Right lobe of liver (tissue), 6 donors: ENCODE data around the gene CRYBG1. TPM values are rescaled to one million over a fixed set of nuclear protein-coding genes. Genes with fewer than 3 reads are reported as not detected.

Experiments used
- ATAC-seq, 4 donors: fragments of 200-7000 bp; cut with Tn5 transposase; one replicate each; pipeline ENCODE4 v1.9.1; 2020; ENCODE audit warnings: mild to moderate bottlenecking in 4 of 4, moderate library complexity in 4 of 4
- DNase-seq, 3 donors: peaks; one replicate each; pipeline ENCODE4 v3.0.0-alpha.2; 2020
- H3K27ac ChIP-seq, 3 donors: fragments of 200-600 bp; one replicate each; pipeline ENCODE4 v1.8.0; 2022
- H3K27me3 ChIP-seq, 2 donors: fragments of 200-600 bp; one replicate each; pipeline ENCODE4 v1.8.0; 2022
- H3K36me3 ChIP-seq, 4 donors: fragments of 200-600 bp; sonication (generic) in 1 of 4; one replicate each; pipeline versions ENCODE4 v1.5.1 to v1.8.0; 2017 to 2022; ENCODE audit warnings: control low read depth in 1 of 4
- H3K4me1 ChIP-seq, 4 donors: fragments of 200-600 bp; sonication (generic) in 1 of 4; one replicate each; pipeline versions ENCODE4 v1.5.1 to v1.8.0; 2017 to 2022; ENCODE audit warnings: control low read depth in 1 of 4
- H3K4me3 ChIP-seq, 3 donors: fragments of 200-600 bp; one replicate each; pipeline ENCODE4 v1.8.0; 2022
- H3K9me3 ChIP-seq, 4 donors: fragments of 200-600 bp; sonication (generic) in 1 of 4; one replicate each; pipeline versions ENCODE4 v1.5.1 to v1.8.0; 2017 to 2022; ENCODE audit warnings: control low read depth in 1 of 4
- CTCF ChIP-seq, 4 donors: fragments of 200-600 bp in 3 of 4; fragments of 450-650 bp in 1 of 4; IDR thresholded peaks; one replicate each; pipeline versions ENCODE4 v1.5.1 to v1.8.0; 2016 to 2022; ENCODE audit warnings: antibody characterized with exemption in 4 of 4, mild to moderate bottlenecking in 2 of 4
- POLR2A ChIP-seq: fragments of 450-650 bp; IDR thresholded peaks from one replicate; pipeline ENCODE4 v1.6.1; 2017; ENCODE audit warnings: antibody characterized with exemption, mild to moderate bottlenecking
- WGBS: methylation state at CpG from one replicate; pipeline ENCODE4 v1.1.6; 2018; ENCODE audit warnings: low coverage, low lambda C conversion rate; ENCODE audit not compliant: insufficient coverage; ENCODE audit errors: missing lambda C conversion rate; 5-methylcytosine and 5-hydroxymethylcytosine counted together
- intact Hi-C, 2 donors: fragments of 100-400 bp; cut with DNase I; formaldehyde crosslinking; loops; one replicate each; pipeline versions ENCODE4 v1.11.2 to v1.14.1; 2022
- total RNA-seq, 6 experiments: library from RNA; depleted of rRNA in 2 of 6; stranded (reverse); fragments of >200 nt in 2 of 6; fragmentation: NEBNext Ultra II Directional in 3 of 6; extraction: Animal tissue kit (Norgen Biotek cat#: 25700) in 3 of 6; gene quantifications; one replicate each; pipeline versions ENCODE4 v1.1.0 to v1.2.4, GENCODE V29; 2016 to 2023
- donor health status: DM: no; HTN: yes; CAD: no.
- donor health status: DM: no; HTN: no; CAD: no.
- donor health status: DM: no; HTN: no; CAD: no.
- donor health status: DM: no; HTN: yes; CAD: no.
- donor health status: DM: no; HTN: yes; CAD: no.

CRYBG1 gene
- total RNA-seq, 6 experiments from 2014 or later: 6.8 to 10.9 (median 7.9) TPM

- H3K9me3 ChIP-seq: no peaks in the 10 kb centered on the region
- no peak overlapping the region for H3K4me3 ChIP-seq
- no peaks in the 10 kb centered on the region for H3K36me3 ChIP-seq
- H3K4me1 ChIP-seq: no peaks in the 10 kb centered on the region
- no peaks in the 10 kb centered on the region for H3K27me3 ChIP-seq
- H3K27ac ChIP-seq: no peak overlapping the region
- no peak for DNase-seq
- WGBS: 57% methylated on average over 3 of the region's 3 CpGs
- TF ChIP-seq CTCF (IDR thresholded peaks at IDR 0.05) (no peak), POLR2A (no peak)
- intact Hi-C loops: no loop called here
- ATAC-seq: no peak
Measured at GRCh38 chr6:106431972-106432371, 71.5 kb downstream of the CRYBG1 start.

GRCh38 chr6:106434530-106434929 is 74.0 kb downstream of the CRYBG1 start:
- H3K4me1 ChIP-seq: no peaks in the 10 kb centered on the region
- no peaks in the 10 kb centered on the region for H3K36me3 ChIP-seq
- no peaks in the 10 kb centered on the region for H3K27me3 ChIP-seq
- ATAC-seq: no peak
- DNase-seq: no peak
- TF ChIP-seq CTCF (IDR thresholded peaks at IDR 0.05) (no peak), POLR2A (no peak)
- no peak overlapping the region for H3K4me3 ChIP-seq
- intact Hi-C loops: no loop called here
- H3K9me3 ChIP-seq: no peaks in the 10 kb centered on the region
- no peak overlapping the region for H3K27ac ChIP-seq

DNA sequence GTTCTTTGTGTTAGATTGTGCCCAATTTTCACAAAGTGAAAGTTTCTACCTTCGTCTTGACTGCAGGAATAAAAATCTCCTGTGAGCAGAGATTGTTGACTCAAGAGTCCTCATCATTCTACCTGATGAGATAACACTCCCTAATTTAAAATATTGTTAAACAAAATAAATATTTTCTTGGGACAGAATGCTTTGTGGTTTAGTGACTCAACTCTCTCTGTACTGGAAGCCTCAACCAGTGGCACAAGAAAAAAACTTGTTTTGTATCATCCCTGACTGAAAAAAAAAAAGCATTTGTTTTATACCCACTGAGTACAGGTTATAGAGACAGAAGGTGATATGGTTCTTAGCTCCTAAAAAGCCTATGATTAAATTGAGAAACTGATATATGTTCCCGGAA is 78.9 kb downstream of the CRYBG1 start:
- Histone ChIP-seq H3K27ac (no peak overlapping the region), H3K4me3 (no peak overlapping the region), H3K36me3 (no peaks in the 10 kb centered on the region), H3K4me1 (no peaks in the 10 kb centered on the region), H3K27me3 (no peaks in the 10 kb centered on the region), H3K9me3 (no peaks in the 10 kb centered on the region)
- TF ChIP-seq CTCF (IDR thresholded peaks at IDR 0.05): no peak
- no peak for TF ChIP-seq POLR2A
- ATAC-seq (no peak), DNase-seq (no peak)
- intact Hi-C loops: no loop called here
- WGBS: 71% methylated on average over 2 of the region's 2 CpGs

DNA sequence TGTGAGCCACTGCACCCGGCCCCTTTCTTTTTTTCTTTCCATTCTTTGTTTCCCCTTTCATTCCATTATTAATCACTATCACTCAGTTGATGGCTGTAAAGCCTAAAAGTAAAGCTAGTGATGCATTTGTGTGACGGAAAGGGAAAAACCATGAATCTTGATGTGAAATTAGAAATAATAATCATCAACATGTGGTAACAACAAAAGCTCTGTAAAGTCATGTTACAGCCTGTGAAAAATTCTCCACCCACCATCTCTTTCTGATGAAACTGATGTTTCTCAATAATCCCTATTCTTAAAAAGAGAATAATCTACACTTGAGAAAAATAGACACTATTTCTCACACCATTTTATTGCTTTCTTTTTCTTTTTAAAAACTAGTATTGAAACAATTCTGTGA is 80.0 kb downstream of the CRYBG1 start:
- 26% methylated on average over 2 of the region's 2 CpGs for WGBS
- Histone ChIP-seq H3K27me3 (no peaks in the 10 kb centered on the region), H3K9me3 (no peaks in the 10 kb centered on the region), H3K4me3 (no peak overlapping the region), H3K36me3 (no peaks in the 10 kb centered on the region), H3K27ac (no peak overlapping the region), H3K4me1 (no peaks in the 10 kb centered on the region)
- intact Hi-C loops: loop anchor here in 1 of 2 donors (5.0 kb wide), 1 partner anchor 127 kb away; no protein-coding TSS in a partner anchor
- DNase-seq: no peak
- ATAC-seq: no peak
- no peak for TF ChIP-seq CTCF (IDR thresholded peaks at IDR 0.05)
- no peak for TF ChIP-seq POLR2A

DNA sequence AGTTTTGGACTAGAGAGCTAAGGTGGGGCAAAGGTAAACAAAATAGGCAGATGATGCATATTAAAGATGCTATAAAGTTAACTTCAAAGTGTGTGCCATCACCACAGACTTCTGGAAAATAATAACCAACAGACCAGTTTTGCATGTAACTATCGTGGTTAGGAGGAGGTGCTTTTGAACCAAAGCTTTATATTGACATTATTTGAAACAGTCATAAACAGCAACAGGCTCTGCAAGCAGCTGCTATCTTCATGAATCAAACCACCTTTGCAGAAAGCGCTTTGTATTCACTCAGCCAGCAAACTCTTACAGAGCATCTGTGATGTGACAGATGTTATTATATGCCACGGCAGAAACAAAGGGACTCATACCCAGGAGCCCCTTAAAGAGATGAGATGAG is 81.9 kb downstream of the CRYBG1 start:
- H3K36me3 ChIP-seq: no peaks in the 10 kb centered on the region
- peaks cover 0 to 6% (median 0%) of the 10 kb centered on the region in 4 donors for H3K4me1 ChIP-seq
- TF ChIP-seq POLR2A: no peak
- no peaks in the 10 kb centered on the region for H3K27me3 ChIP-seq
- no peaks in the 10 kb centered on the region for H3K9me3 ChIP-seq
- no peak for DNase-seq
- 46% methylated on average over 3 of the region's 3 CpGs for WGBS
- intact Hi-C loops: loop anchor here in 1 of 2 donors (5.0 kb wide), 1 partner anchor 125 kb away; no protein-coding TSS in a partner anchor
- no peak for ATAC-seq
- H3K4me3 ChIP-seq: no peak overlapping the region
- no peak overlapping the region for H3K27ac ChIP-seq
